Measurements from ENCODE around the gene NAA80. TPM values are rescaled to one million over a fixed set of nuclear protein-coding genes. Genes with fewer than 3 reads are reported as not detected.

The NAA80 gene
- total RNA-seq, 4 donors from 2014 or later, result 12.4 to 19.4 (median 15.1) TPM

GRCh38 chr3:50269977-50270413, 29.2 kb downstream of the NAA80 start:
- no peak overlapping the region for H3K4me3 ChIP-seq (ENCODE audit: low read depth, poor library complexity, severe bottlenecking)
- DNase-seq (ENCODE audit: low spot score in 2 of 2), result no peak
- TF ChIP-seq POLR2A (IDR thresholded peaks at IDR 0.05) (no peak), CTCF (IDR thresholded peaks at IDR 0.05) (no peak)
- intact Hi-C loops (cut with DNase I; ENCODE audit: low total_unique reads), result loop anchor here (10.0 kb wide), 1 partner anchor 145 kb away; no protein-coding TSS in a partner anchor
- WGBS, 2 donors, result 69 to 73% methylated on average over 4 to 8 of the region's 8 CpGs

GRCh38 chr3:50269460-50269859, 29.7 kb downstream of the NAA80 start:
- DNase-seq (ENCODE audit: low spot score in 2 of 2), result no peak
- TF ChIP-seq CTCF (IDR thresholded peaks at IDR 0.05) (no peak), POLR2A (IDR thresholded peaks at IDR 0.05) (no peak)
- WGBS, 2 donors, result 47 to 65% methylated on average over 4 of the region's 4 CpGs
- no peak overlapping the region for H3K4me3 ChIP-seq (ENCODE audit: low read depth, poor library complexity, severe bottlenecking)
- intact Hi-C loops (cut with DNase I; ENCODE audit: low total_unique reads), result no loop called here

- intact Hi-C loops (cut with DNase I; ENCODE audit: low total_unique reads), result no loop called here
- no peak for DNase-seq (ENCODE audit: low spot score in 2 of 2)
- 23 to 42% methylated on average over 16 to 19 of the region's 21 CpGs for WGBS, 2 donors
- TF ChIP-seq CTCF (IDR thresholded peaks at IDR 0.05) (no peak), POLR2A (IDR thresholded peaks at IDR 0.05) (no peak)
- no peak within 1 kb of the TSS for H3K4me3 ChIP-seq (ENCODE audit: low read depth, poor library complexity, severe bottlenecking)
Observed at GRCh38 chr3:50268703-50269451, 30.3 kb downstream of the NAA80 start, which contains the start of gene SEMA3B. Gene SEMA3B (plus strand): TSS chr3:50269147. CDS start chr3:50269241, 94 bp downstream.

- no peak for DNase-seq (ENCODE audit: low spot score in 2 of 2)
- WGBS, 2 donors, result 27 to 29% methylated on average over 3 of the region's 3 CpGs
- TF ChIP-seq CTCF (IDR thresholded peaks at IDR 0.05) (no peak), POLR2A (IDR thresholded peaks at IDR 0.05) (no peak)
- no peak overlapping the region for H3K4me3 ChIP-seq (ENCODE audit: low read depth, poor library complexity, severe bottlenecking)
- intact Hi-C loops (cut with DNase I; ENCODE audit: low total_unique reads), result no loop called here
Observed at GRCh38 chr3:50268276-50268675, 30.9 kb downstream of the NAA80 start.

- 10 to 14% methylated on average over 22 of the region's 22 CpGs for WGBS, 2 donors
- intact Hi-C loops (cut with DNase I; ENCODE audit: low total_unique reads), result no loop called here
- no peak for TF ChIP-seq POLR2A (IDR thresholded peaks at IDR 0.05)
- TF ChIP-seq CTCF (IDR thresholded peaks at IDR 0.05), result no peak
- no peak for DNase-seq (ENCODE audit: low spot score in 2 of 2)
- H3K4me3 ChIP-seq (ENCODE audit: low read depth, poor library complexity, severe bottlenecking), result peak overlapping the region; percentile 12
Observed at GRCh38 chr3:50267280-50267913, 31.8 kb downstream of the NAA80 start.

Data from lower leg skin (tissue), 4 donors.